GM18861 (cell line): ENCODE measurements around the gene PCNX2.
A peak's percentile ranks its signal among the peaks of the same experiment; 100 is the strongest.

Experiments used
- ATAC-seq: cut with Tn5 transposase; IDR thresholded peaks from one replicate; pipeline ENCODE4 v1.9.1; 2021; ENCODE audit not compliant: unreplicated experiment

The PCNX2 gene

DNA sequence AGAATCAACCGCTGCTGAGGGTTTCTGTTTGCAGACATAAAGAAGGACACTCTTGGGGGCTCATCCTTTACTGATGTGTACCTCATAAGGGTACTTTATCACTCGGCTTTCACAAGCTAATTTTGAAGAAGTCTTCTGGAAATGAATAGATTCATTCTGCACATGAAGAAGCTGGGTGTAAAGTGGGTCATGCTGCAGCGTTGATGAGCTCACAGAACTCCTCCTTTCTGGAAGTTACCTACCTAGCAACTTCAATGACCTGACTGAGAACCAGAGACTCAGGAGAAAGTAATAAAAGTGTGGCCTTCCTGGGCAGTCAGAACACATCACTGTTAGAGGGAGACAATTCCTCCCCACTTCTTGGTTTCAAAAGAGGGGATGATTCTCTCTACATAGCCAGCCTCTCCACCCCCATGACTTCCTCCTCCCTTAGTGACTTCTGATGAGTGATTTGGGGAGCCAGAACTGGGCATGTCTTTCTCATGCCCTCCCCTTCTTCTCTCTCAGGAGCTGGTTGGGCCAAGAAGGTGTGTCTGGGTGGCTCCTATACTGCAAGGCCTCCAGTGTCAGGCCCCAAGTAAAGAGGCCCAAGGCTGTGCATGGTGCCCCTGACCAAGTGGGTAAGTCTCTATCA, 27.0 kb downstream of the PCNX2 start:
- no peak for ATAC-seq

DNA sequence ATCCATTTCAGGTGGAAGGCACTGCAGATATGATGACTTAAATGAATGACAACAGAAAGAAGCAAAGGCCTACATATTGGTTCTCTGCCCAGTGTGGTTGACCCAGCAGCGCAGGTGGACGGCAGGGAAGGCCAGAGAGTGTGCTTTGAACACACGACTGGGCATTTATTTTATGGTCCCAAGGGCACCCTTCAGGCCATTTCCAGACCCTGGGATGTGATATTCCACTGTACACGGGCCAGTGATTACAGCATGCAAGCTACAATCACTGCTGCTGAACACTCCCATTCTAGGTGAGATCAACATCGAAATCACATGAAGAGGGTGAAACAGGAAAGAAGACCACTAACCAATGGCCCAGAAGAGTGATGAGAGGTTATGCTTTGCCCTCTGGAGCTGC, 33.8 kb downstream of the PCNX2 start:
- no peak for ATAC-seq

DNA sequence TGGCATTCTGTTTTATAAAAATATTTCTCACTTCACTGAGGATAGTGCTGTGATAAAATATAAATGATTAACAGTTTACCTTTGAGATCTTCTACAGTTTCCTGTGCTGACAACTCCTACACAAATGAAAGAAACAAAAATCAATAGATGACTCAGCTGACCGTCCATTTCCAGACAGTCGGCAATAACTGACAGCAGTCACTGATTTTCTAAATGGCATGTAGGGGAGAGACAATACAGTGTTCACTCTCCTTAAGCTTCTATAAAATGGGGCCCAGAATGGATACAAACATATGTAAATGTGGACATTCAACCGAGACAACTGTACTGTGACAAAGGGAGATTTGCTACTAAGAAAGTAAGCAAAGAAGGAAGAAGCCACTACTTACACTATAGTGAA, 34.3 kb downstream of the PCNX2 start:
- peak; percentile 99 for ATAC-seq

DNA sequence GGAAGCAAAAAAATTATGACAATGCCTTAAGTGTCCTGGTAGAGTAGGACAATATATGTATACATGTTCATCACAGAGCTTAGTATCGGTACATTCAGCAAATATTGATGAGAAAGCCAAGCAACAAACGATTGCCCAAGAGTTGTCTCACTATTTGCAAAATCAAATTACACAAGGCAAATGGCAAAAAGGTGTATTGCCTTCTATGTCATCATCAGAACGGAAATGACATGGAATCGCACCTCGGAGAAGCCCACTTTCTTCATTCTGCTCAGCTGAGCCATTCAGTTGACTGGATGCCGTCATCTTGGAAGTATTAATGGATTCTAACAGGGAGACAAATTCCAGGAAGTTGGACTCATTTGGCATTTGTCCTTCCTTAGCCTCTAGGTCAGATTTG, 37.7 kb downstream of the PCNX2 start:
- no peak for ATAC-seq

DNA sequence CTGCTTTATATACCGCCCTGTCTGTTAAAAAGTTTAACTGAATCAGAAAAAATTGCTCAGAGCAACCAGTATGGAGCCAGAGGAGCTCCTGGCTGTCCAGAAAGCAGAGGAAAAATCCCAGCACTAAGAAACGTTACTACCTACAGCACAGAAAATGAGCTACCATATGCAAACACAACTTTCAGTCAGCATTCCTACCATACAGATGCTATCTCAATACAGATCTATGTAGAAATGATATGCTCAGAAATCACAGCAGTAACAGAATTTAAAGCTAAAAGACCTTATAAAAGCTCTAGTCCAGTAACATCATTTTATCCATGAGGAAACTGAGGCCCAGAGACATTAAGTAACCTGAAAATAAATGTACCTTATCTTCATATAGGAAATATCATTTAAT, 38.7 kb downstream of the PCNX2 start:
- ATAC-seq: no peak

DNA sequence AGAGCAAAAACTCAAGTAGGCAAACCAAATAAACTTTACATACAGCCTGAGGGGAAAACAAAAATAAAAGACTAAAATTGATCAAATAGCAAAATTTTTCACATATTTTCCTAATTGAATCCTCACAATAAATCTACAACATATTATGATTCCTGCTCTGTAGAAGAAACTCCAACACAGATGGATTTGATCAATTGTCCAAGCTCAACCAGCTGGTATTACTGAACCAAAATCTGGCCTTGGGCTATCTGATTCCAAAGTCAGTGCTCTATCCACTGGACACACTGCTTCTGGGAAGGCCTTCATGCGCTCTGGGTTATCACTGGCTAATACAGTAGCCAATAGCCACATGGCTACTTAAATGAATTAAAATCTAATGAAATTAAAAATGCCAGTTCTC, 39.3 kb downstream of the PCNX2 start:
- ATAC-seq: no peak

DNA sequence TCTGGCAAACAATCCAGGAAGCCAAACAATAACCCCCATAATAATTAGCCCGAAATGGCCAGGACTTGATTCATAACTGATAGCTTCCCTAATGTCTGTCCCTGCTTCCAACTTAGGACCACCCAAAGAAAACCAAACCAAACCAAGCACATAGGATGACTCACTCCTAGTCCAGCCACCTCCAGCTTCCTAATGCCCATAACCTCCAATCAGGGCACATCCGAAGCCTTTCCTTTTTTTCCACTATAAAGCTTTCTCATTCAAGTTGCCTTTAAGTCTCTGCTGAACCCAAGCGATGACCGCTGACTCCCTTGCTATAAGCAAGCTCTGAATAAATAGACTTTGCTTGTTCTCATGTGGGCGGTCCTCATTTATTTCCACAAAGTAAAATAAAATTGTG, 40.4 kb downstream of the PCNX2 start:
- no peak for ATAC-seq

DNA sequence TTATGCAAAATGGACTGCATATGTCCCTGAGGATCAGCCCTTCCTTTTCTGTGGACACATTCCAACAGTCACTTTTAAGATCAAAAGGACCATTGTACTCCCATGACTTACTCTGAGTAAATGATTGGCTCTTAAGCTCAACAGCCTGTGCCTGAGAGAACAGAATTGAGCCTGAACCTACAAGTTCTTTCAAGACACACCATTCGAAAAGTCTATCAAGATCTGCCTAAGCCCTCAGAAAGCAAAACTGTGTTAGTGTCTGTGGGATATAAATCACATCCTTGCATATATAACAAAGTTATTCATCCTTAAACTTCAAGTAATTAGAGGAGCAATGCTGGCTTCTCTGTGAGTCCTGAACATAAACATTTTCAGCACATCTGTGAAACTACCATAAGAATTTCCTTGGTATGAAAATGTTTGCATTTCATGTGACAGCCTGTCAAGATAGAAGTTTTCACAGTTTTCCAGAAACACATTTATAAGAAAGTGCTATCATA, 41.6 kb downstream of the PCNX2 start:
- no peak for ATAC-seq

DNA sequence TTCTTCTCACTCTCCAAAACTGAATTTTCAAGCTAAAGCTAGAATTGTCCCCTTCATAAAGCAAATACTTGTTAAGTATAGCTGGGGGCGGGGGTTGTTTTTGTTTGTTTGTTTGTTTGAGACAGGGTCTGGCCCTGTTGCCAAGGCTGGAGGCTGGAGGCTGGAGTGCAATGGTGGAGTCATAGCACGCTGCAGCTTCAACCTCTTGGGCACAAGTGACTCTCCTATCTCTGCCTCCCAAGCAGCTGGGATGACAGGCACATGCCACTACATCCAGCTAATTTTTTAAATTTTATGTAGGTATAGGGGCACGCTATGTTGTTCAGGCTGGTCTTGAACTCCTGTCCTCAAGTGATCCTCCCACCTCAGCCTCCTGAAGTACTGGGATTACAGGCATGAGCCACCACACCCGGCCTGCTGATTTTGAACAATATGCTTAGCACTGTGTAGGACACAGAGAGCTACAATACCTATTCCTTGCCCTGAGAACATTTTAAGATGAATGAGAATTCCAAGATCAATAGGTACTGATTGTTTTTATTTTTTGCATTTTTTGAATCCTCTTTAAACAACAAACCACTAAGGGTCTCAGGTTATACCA, 42.2 kb downstream of the PCNX2 start:
- ATAC-seq: no peak

DNA sequence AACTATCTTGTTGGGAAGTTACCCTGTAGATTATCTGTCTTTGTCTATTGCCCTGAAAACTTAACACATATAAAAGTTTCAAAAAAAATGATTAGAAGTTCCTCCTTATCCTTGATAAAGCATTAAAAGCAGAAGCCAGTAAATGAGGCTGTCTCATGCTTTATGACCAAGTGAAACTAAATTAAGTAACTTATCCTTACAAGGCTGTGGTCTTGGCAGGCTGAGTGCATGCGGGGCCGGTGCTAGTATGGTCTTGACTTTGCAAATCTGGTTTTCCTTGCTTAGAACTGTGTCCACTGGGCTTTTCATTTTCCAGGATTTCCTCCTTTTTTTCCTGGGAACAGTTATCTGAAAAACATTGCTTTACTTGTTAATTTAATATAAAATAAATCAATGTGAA, 43.1 kb downstream of the PCNX2 start:
- no peak for ATAC-seq

DNA sequence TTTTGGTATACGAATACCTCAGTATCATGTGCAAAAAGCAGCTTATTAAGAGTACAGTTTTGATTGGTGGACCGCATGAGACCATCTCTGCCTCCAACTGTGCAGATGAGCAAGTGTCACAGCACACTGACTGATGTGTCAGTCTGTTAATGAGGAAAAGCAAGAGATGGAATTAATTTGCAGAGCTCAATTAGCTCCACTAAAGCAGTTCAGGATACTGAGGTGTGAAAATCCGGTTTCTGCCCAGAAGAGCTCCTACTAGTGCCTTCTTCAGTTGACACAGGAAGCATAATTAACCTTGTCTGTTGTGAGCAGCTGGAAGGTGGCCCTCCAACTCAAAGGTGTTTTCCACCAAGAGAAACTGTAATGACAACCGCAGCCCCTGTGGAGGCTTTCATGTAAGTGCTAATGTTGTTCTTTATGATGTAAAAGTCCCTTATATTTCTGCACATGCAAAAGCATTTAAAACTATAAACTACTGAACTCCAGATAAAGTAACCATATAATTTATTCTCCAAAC, 44.3 kb downstream of the PCNX2 start:
- no peak for ATAC-seq

DNA sequence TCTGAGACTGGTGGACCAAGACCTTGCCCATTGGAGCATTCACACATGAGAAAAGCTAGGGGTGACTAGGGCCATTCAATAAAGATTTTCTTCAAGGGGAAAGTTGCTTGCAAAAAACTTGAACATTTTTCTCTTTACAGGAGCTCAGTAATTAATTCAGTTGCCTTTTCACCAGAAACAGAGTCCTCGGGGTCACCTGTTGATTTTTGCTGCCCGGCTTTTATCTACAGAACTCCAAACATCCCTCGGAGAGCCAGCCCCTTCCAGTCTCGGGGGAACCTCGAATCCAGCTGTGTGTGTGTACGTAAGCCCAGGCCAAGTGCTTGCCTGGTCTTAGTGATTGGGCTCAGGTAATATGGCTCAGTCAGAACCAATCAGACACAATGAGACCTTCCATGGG, 47.5 kb downstream of the PCNX2 start:
- no peak for ATAC-seq

DNA sequence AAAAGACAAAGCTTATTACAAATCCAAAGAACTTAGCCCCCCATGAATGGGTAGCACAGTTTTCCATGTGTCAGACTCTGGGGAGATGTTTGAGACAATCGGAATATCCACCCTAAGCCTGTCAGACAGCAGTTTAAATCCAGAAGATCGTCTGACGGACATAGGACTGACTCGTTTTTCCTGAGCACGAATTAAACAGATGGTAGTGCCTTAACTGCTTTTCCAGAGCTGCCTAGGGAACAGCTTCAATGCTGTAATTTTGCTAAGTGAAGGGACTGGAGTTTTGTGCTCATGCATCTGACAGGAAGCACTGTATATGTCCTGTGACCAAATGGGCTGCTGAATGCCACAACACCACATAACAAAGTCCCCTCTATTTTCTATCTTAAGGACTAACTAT, 48.6 kb downstream of the PCNX2 start:
- ATAC-seq: no peak

DNA sequence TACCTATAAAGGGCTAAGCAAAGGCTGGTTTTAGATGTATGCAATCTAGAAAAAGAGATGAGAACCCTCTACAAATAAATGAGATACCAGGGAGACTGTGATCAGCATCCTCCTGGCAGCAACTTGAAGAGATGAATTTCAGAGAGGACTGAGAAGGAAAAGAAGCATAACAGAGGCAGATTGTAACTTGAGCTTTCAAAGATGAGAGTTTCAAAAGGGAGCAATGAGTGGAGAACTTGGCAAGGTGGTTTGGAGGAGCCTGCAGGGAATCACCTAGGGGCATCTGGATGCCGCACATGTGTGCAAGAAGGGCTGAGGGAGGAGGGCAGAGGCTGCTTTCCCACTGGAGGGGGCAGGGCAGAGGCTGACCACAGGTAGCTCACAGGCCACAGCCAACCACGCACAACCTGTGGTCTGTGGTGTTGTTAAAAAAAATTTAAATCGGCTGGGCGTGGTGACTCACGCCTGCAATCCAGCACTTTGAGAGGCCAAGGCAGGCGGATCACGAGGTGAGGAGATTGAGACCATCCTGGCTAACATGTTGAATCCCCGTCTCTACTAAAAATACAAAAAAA, 50.2 kb downstream of the PCNX2 start:
- no peak for ATAC-seq

DNA sequence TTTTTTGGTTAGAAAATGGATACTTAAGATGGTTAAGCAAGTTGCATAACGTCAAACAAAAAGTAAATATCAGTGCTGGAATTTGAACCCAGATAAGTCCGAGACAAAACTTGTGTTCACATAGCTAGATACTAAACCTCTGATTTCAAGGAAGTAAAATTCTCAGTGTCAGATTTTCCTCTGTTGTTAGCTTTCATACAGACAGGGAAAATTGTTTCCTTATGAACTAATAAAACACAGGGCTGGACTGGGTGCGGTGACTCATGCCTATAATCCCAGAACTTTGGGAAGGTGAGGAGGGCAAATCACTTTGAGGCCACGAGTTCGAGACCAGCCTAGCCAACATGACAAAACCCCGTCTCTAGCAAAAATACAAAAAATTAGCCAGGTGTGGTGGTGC, 51.3 kb downstream of the PCNX2 start:
- no peak for ATAC-seq

DNA sequence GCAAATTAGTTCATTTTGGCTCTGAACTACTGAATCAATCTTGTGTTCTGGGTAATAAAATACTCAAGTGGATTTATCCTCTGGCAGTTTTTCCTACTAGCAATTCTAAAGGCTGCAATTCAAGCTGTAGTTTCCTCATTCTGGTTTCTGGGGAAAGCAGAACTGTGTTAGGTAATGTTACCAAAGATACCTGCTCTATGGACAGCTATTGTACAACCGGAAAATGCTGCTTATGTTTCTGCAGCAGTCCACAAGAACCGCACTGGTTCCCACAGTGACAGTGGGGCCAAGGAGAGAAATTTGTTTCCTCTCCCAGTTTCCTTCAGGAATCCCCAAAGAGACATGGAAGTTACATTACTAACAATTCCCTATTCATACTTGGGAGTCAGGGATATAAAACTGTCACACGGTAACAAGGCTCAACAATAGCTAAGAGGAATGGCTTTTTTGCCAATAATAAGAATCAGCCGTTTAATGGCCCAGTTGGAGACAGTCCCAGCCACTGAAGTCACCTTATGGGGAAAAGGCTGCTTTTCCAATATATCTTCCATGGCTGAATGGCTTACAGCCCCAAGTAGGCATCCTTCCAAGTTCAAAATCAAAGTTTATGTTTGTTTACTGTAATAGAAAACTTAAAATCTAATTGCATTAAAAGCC, 52.6 kb downstream of the PCNX2 start:
- no peak for ATAC-seq

DNA sequence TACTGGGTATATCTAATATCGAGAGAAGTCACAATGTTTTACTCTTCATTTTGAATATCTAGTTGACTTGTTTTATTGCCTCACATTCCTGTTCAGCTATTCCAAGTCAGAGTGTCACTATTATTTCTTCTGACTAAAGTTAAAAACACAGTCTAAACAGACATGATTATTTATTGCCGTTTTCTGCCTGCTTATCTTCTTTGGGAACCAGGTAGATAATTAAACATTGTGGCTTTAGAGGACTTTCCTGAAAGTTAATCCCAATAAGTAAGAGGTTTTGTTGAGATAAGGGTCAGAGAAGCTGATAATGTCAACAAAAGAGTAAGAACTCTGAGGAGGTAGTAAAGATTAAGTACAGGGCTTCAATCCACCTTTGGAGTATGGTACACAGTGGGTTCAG, 53.8 kb downstream of the PCNX2 start:
- no peak for ATAC-seq

DNA sequence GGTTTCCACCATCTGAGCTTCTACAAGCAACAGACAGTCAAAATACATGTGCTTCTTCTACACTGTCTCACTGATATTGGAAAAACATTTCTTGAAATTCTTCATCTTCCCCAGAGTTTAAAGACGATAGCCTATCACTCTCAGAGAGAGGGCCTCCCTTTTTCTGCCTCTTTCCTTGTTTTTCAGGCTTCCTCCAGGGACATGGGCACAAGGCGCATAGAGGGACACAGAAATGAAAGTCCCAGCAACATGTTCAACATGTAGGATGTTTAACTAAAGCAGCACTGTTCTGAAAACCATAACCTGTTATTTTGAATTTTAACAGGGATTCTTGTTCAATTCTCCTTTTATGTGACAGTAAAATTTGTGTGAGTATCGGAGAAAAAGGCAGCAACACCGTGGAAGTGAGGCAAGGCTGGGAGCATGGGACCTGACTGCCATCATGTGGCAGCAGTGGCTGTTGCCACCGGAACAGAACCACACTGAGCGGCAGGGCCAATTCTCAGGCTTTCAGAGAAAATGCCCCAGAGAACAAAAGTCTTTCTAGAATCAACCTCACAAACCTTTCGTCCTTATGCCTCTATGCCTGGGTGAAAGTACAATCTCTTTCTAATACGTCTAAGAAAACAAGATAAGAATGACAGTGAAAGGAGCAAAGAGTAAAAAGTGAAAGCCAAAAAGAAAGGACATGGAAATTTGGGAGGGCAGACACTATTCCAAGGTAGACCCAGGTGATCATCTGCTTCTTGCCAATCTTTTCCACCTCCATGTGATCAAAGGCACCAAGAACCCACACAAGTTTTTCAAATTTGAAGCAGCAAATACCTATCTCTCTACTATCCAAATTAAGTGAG, 54.5 kb downstream of the PCNX2 start:
- no peak for ATAC-seq

DNA sequence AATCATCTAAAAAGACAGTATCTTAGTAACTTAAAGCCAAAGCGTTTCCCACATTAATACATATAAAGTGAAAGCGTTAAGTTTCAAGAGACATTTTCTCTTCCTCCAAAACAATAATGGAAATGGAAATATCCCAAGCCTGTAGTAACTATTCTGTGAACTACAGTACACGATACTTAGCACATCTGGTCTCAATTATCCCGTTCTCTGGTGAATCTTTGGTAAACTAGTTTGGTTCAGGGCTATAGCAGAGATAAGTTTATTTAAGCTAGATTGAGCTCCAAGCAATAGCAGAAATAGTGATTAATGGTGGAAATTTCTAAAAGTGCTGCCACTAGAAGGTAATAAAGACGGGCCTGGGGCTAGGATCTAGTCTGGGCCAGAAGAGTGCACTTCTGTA, 55.2 kb downstream of the PCNX2 start:
- no peak for ATAC-seq

DNA sequence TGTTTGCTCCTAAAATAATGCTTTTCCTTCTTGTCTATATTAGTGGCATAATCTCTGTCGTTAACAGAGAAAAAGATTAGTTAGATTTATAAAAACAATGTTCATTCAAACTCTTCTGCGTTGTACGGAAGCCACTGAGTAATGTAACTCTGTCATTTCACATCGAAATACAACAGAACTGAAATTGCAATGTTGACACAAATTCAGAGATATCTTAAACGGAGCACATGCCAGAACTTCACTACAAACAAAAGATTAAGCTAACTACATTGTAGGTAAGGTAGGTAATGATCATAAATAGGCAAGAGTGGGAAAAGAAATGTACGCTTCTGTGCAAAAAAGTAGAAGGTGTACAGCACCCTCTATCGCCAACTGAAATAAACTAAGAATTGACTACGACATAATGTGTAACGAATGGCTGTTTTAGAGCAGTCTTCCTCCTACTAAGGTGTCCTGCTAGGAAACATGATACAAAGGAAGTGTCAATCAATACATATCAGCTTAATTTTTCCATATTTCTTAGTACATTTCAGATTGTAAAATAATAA, 56.6 kb downstream of the PCNX2 start:
- ATAC-seq: no peak

DNA sequence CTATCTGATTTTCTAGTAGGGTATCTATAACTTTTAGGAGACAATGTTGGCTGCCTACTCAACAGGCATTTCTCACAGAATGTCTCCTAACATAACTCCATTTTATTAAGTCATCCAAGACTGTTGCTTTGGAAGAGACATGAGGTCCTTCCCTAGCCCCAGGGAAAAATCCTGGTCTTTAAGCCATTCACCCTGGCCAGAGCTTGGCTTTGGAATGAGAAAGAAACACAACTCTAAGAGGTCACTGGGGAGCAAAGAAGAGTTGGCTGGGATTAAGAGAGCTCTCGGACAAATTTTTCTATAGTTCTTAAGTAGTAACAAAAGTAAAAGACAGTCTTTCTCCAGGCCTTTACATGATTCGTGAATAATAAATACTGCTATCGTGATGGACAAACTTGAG, 57.9 kb downstream of the PCNX2 start:
- ATAC-seq: no peak
